ENCODE data around the gene CACNG7. TPM values are rescaled to one million over a fixed set of nuclear protein-coding genes. Genes with fewer than 3 reads are reported as not detected.

The CACNG7 gene
- polyA plus RNA-seq, 1 donor from 2014 or later, result 27.8 TPM

DNA sequence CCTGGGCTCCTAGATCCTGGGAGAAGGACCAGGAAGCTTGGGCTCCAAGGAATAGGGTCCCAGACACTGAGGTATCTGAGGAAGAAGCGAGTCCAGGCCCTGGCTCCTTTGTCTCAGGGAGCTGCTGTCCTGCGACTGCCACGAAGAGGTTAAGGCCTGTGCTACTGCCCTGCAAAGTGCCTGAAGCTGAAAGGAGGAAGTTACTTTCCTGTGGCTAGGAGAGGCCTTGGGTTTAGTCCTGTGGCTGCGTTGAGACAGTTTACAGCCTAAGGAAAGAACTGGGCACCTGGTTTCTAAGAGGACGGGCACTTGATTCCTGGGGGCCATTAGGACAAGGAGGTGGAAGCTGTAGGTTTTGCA, 38.6 kb upstream of the CACNG7 start:
- no peak overlapping the region for H3K4me2 ChIP-seq (ENCODE audit: low read length)
- H3K9ac ChIP-seq (ENCODE audit: low read length), result no peak overlapping the region
- H3K36me3 ChIP-seq (ENCODE audit: insufficient read depth, low read length), result no peaks in the 10 kb centered on the region
- TF ChIP-seq MXI1 (conservative IDR thresholded peaks at IDR 0.05; ENCODE audit: poor library complexity, severe bottlenecking) (no peak), RAD21 (conservative IDR thresholded peaks at IDR 0.05) (no peak), EP300 (conservative IDR thresholded peaks at IDR 0.05; ENCODE audit: poor library complexity, severe bottlenecking) (no peak), SMC3 (conservative IDR thresholded peaks at IDR 0.05; ENCODE audit: poor library complexity) (no peak), EZH2 (IDR thresholded peaks at IDR 0.05; ENCODE audit: borderline replicate concordance, insufficient read depth, low read length, poor library complexity, severe bottlenecking) (no peak), POLR2AphosphoS5 (IDR thresholded peaks at IDR 0.05) (no peak), TAF1 (IDR thresholded peaks at IDR 0.05; ENCODE audit: low read depth) (no peak)
- TF ChIP-seq, protein P1, sequence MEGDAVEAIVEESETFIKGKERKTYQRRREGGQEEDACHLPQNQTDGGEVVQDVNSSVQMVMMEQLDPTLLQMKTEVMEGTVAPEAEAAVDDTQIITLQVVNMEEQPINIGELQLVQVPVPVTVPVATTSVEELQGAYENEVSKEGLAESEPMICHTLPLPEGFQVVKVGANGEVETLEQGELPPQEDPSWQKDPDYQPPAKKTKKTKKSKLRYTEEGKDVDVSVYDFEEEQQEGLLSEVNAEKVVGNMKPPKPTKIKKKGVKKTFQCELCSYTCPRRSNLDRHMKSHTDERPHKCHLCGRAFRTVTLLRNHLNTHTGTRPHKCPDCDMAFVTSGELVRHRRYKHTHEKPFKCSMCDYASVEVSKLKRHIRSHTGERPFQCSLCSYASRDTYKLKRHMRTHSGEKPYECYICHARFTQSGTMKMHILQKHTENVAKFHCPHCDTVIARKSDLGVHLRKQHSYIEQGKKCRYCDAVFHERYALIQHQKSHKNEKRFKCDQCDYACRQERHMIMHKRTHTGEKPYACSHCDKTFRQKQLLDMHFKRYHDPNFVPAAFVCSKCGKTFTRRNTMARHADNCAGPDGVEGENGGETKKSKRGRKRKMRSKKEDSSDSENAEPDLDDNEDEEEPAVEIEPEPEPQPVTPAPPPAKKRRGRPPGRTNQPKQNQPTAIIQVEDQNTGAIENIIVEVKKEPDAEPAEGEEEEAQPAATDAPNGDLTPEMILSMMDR (IDR thresholded peaks at IDR 0.05; ENCODE audit: poor library complexity, severe bottlenecking), result no peak
- TF ChIP-seq, protein P2, sequence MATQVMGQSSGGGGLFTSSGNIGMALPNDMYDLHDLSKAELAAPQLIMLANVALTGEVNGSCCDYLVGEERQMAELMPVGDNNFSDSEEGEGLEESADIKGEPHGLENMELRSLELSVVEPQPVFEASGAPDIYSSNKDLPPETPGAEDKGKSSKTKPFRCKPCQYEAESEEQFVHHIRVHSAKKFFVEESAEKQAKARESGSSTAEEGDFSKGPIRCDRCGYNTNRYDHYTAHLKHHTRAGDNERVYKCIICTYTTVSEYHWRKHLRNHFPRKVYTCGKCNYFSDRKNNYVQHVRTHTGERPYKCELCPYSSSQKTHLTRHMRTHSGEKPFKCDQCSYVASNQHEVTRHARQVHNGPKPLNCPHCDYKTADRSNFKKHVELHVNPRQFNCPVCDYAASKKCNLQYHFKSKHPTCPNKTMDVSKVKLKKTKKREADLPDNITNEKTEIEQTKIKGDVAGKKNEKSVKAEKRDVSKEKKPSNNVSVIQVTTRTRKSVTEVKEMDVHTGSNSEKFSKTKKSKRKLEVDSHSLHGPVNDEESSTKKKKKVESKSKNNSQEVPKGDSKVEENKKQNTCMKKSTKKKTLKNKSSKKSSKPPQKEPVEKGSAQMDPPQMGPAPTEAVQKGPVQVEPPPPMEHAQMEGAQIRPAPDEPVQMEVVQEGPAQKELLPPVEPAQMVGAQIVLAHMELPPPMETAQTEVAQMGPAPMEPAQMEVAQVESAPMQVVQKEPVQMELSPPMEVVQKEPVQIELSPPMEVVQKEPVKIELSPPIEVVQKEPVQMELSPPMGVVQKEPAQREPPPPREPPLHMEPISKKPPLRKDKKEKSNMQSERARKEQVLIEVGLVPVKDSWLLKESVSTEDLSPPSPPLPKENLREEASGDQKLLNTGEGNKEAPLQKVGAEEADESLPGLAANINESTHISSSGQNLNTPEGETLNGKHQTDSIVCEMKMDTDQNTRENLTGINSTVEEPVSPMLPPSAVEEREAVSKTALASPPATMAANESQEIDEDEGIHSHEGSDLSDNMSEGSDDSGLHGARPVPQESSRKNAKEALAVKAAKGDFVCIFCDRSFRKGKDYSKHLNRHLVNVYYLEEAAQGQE (IDR thresholded peaks at IDR 0.05; ENCODE audit: borderline replicate concordance), result no peak
- no peaks in the 10 kb centered on the region for H3K9me3 ChIP-seq (ENCODE audit: low read length)
- no peak overlapping the region for H3K27ac ChIP-seq (ENCODE audit: low read length)
- H3K9me2 ChIP-seq (ENCODE audit: insufficient read depth, low read length), result no peaks in the 10 kb centered on the region
- no peak overlapping the region for H3K4me3 ChIP-seq (ENCODE audit: low read length)
- no peaks in the 10 kb centered on the region for H3K27me3 ChIP-seq (ENCODE audit: insufficient read depth, low read depth, low read length)
- H3F3A ChIP-seq (ENCODE audit: insufficient read depth, low read length, poor library complexity, severe bottlenecking), result no peaks in the 10 kb centered on the region
- H4K20me1 ChIP-seq (ENCODE audit: insufficient read depth), result peaks cover 14% of the 10 kb centered on the region
- H2AFZ ChIP-seq (ENCODE audit: low read depth, low read length), result no peak overlapping the region
- peaks cover 11% of the 10 kb centered on the region for H3K79me2 ChIP-seq (replicated peaks; ENCODE audit: insufficient read depth, low read length)

DNA sequence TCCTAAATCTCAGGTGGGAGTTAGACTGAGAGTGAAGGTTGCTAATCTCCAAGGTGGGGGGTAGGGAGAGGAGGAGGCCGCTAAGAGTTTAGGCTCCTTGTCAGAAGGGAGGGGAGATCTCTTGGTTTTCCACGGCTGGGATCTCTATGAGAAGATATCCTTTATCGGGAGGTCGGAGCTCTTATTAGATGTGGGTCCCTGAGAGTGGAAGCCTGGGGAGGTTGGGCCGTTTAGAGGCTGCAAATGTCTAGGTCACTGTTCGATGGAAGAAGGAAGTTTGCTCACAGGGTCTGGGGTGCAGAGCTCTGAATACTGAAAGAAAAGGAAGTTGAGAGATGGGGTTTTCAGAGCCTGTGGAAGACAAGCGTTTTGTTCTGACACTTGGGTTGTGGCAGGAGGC, 37.6 kb upstream of the CACNG7 start:
- no peaks in the 10 kb centered on the region for H3F3A ChIP-seq (ENCODE audit: insufficient read depth, low read length, poor library complexity, severe bottlenecking)
- H3K27me3 ChIP-seq (ENCODE audit: insufficient read depth, low read depth, low read length), result no peaks in the 10 kb centered on the region
- H3K4me2 ChIP-seq (ENCODE audit: low read length), result no peak overlapping the region
- no peaks in the 10 kb centered on the region for H3K36me3 ChIP-seq (ENCODE audit: insufficient read depth, low read length)
- peaks cover 8% of the 10 kb centered on the region for H3K79me2 ChIP-seq (replicated peaks; ENCODE audit: insufficient read depth, low read length)
- H3K27ac ChIP-seq (ENCODE audit: low read length), result no peak overlapping the region
- no peak for TF ChIP-seq TAF1 (IDR thresholded peaks at IDR 0.05; ENCODE audit: low read depth)
- TF ChIP-seq EP300 (conservative IDR thresholded peaks at IDR 0.05; ENCODE audit: poor library complexity, severe bottlenecking), result no peak
- TF ChIP-seq, protein P1 (IDR thresholded peaks at IDR 0.05; ENCODE audit: poor library complexity, severe bottlenecking), result no peak
- no peak for TF ChIP-seq SMC3 (conservative IDR thresholded peaks at IDR 0.05; ENCODE audit: poor library complexity)
- no peak for TF ChIP-seq MXI1 (conservative IDR thresholded peaks at IDR 0.05; ENCODE audit: poor library complexity, severe bottlenecking)
- TF ChIP-seq, protein P2 (IDR thresholded peaks at IDR 0.05; ENCODE audit: borderline replicate concordance), result no peak
- no peak for TF ChIP-seq RAD21 (conservative IDR thresholded peaks at IDR 0.05)
- TF ChIP-seq EZH2 (IDR thresholded peaks at IDR 0.05; ENCODE audit: borderline replicate concordance, insufficient read depth, low read length, poor library complexity, severe bottlenecking), result no peak
- TF ChIP-seq POLR2AphosphoS5 (IDR thresholded peaks at IDR 0.05), result no peak
- no peak overlapping the region for H2AFZ ChIP-seq (ENCODE audit: low read depth, low read length)
- no peaks in the 10 kb centered on the region for H3K9me3 ChIP-seq (ENCODE audit: low read length)
- no peak overlapping the region for H3K4me3 ChIP-seq (ENCODE audit: low read length)
- H3K9me2 ChIP-seq (ENCODE audit: insufficient read depth, low read length), result no peaks in the 10 kb centered on the region
- H3K9ac ChIP-seq (ENCODE audit: low read length), result no peak overlapping the region
- H4K20me1 ChIP-seq (ENCODE audit: insufficient read depth), result peaks cover 14% of the 10 kb centered on the region
